Bone marrow (tissue), 2 donors: ENCODE measurements around the gene LZTR1.

Source experiments
- DNase-seq, 2 donors: peaks; one replicate each; lab custom pipeline; 2025; lab: John Stamatoyannopoulos, UW

The LZTR1 gene

DNA sequence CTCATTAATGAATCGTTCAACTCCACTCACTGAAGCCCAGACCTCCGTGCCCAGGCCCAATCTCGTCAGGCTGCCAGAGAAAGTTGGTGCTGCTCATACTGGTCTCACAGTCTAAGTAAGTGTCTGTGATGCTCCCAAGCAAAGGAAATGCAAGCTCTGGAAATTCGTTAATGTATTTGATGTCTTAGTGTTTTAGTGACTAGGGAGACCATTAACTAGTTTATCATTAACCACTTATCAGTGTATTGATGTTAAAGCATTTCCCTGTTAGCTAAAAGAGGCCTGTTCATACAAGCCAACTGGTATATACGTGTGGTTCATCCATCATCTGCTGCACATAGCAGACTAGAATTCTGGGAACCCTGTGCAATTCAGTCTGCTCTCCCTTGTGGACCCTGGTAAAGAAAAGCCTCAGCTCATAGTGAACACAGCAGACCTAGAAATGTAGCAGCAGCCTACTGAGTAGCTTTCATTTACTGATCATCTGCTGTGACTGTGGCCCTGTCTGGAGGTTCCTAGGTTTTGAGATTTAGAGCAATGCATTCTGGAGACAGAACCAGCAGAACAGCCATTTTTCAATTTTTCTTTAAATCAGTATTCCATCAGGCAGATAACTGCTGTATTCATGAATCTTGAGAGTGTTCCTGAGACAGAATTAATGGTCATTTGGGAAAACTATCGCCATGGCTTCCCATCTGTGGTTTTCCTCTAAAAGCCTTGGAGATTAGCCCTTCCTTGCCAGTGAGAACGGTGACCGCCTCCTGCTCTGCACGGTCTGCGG, 30.8 kb upstream of the LZTR1 start:
- DNase-seq, result no peak

GRCh38 chr22:20951932-20952380, 30.1 kb upstream of the LZTR1 start:
- DNase-seq, result no peak

GRCh38 chr22:20952544-20953341, 29.4 kb upstream of the LZTR1 start:
- no peak for DNase-seq

DNA sequence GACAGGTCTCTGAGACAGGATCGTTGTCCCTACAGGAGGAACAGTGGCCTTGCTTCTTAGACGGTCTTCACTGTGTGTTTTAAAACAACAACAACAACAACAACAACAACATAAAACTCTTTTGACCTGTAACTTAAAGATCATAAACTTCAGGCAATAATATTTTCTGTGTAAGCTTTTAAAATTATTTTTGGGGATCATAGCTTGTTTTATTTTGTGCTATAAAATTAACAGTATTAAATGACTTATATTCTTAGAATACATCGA, 28.8 kb upstream of the LZTR1 start:
- no peak for DNase-seq

DNA sequence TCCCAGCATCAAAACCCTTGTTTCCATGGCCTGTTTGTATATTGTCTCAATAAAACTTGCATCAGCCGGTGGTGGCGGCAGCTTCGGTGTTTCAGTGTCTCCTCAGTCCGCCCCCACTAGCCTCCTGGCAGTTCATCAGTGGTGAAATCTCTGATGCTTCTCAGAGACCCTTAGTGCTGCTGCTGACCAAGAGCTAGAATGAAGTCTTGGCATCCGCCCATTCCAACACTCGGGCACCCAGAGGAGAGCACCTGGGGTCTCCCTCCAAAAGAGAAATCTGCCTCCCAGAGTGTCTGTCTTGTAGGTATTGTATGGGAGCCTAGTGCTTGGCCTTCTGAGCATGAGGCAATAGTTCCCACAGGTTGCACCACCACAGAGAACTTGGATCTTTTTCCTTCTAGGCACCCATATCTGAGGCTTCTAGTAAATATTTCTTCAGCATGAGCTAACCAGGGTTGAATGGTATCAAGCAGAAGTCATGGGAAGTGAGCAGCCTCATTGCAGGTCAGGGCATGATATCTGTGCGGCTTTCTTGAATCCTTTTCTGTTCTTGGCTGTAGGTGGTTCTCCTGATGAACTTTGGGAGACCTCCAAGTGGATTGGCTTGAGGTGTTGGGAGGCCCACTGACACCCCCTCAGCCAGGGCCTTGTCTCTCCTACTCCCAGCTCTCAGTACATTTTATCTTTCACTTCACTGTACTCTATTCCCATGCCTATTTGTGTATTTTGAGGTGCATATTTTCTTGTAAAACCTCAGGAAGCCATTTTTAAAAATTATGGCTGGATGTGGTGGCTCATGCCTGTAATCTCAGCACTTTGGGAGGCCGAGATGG, 28.2 kb upstream of the LZTR1 start:
- DNase-seq, result no peak

GRCh38 chr22:20955548-20955947, 26.5 kb upstream of the LZTR1 start:
- no peak for DNase-seq

DNA sequence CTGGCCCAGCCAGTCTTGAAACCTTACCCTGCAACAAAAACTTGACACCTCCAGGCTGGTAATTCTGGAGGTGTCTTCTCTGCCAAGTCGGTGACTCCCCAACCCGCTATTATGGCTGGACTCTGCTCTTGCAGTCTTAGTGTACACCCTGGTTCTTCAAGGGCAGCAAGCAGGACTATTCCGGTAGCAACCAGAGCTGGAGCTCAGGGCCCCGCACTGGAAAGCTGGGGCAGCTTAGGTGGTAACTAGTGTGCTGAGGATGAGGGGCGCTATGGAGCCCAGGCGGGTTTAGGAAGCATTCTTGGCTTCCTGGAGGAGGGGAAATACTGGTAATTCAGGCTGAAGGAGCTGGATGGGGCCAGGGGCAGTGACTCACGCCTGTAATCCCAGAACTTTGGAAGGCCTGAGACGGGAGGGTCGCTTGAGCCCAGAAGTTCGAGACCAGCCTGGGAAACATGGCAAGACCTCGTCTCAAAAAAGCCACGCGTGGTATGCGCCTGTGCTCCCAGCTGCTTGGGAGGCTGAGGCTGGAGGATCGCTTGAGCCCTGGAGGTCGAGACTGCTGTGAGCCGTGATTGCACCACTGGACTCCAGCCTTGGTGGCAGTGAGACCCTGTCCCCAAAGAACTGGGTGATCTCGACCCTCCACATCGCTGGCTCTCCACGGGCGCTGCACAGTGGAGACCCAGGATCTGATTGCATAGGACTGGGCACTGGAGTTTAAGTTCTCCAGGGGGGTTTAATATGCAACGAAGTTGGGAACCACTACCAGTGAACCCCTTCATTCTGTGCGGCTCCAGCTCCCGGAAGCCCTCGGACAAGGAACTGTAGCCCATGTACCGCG, 25.6 kb upstream of the LZTR1 start:
- no peak for DNase-seq

DNA sequence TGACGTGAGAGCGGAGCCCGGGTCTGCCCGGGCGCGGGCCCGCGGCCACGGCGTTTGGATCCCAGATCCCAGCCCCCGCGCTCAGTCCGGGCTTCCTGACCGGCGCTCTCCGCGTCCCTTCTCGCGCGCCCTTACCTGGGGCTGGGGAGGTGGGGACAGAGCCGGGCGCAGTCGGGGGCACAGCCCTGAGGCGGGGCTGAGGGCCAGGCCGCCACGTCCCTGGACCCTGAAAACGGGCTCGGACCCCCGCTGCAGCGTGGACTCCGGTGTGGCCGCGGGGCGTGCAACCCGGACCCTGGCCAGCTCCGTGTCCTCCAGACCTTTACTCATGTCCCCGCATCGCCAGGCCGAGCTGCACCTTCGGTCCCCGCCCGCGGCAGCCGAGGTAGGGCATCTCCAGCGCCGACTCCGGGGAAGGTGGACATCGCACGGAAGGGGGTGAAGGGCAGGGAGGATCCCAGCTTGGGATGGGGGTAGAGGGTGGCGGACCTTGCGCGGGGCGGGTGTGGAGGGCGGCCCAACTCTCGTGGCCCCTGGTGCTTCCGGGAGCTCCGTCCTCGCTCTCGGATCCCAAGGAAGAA, 24.9 kb upstream of the LZTR1 start:
- DNase-seq, result no peak

DNA sequence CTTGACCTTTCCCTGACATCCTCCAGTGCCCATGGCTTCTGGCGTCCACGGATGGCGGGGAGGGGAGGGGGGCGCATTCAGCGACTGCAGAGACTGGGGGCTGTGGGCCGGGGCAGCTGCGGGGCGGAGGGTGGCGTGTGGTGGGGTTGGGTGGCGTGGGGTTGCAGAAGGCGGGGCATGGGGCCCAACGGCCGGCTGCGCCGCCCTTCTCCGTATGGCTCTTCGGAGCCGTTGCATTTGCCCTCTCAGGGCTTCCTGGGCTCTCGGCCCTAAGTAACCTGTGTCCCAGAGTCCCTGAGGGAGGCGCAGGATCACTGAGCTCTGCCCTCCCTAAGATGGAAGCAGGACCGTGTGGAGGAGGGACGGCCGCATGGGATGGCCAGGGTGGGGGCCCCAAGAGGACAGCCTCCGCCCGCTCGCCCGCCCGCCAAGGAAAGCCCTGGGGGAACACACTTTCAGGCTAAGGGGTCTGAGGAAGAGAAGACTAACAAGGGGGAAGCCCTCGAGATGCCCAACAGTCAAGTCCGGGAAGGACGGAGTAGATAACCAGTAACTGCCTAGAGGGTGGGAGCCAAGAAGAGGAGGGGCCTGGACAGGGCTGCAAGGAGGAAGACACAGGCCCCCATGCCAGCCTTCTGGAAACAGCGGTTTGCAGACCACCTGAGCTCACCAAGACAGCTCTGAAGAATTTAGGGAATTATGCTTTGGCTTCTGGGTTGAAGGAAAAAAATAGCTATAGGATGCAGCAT, 24.2 kb upstream of the LZTR1 start:
- no peak for DNase-seq

GRCh38 chr22:20959578-20960461, 22.3 kb upstream of the LZTR1 start:
- DNase-seq, result no peak

DNA sequence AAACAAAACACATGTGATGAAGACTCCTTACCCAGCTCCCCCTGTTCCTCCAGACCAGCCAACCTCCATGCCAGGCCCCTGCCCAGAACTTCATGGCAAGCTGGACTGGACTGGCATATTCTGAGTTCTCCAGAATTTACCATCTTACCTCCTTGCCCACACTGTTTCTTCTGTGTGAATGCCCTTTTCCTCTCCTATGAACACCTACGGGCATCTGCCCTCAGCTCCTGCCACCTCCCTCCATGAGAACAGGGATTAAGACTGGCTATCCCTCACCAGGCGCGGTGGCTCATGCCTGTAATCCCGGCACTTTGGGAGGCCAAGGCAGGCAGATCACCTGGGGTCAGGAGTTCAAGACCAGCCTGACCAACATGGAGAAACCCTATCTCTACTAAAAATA, 21.5 kb upstream of the LZTR1 start:
- DNase-seq, result no peak

GRCh38 chr22:20962491-20962945, 19.6 kb upstream of the LZTR1 start:
- DNase-seq, result no peak

- DNase-seq, result no peak
Observed at GRCh38 chr22:20963201-20964052, 18.7 kb upstream of the LZTR1 start.

DNA sequence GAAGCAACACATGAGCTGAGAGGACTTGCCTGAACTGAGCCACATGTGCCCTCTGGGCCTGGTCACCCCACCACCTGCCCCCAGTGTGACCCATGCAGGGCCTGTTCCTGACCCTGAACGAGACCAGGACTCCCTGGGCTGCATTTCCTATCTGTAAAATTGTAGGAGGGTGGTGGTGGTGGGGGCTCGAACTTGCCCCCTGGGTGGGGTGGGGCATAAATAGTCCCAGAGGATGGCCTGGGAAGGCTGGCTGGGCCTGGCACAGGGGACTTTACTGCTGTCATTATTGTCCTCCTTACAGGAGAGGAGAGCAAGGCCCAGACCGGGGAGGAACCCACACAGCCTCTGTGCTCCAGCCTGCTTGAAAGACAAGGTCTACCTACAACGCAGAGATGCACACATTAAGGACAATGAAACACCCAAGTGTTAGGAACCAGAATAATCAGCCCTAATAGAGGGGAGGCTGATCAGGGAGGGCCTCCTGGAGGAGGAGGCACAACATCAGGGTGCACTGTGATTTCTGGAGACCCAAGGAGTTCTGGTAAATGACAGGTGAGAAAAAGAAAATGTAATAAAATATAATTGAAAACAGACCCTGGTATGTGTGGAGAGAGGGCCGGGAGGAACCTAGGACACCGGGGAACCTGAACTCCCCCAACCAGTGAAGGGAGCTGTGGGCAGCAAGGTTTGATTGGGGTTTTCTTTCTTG, 17.9 kb upstream of the LZTR1 start:
- no peak for DNase-seq

DNA sequence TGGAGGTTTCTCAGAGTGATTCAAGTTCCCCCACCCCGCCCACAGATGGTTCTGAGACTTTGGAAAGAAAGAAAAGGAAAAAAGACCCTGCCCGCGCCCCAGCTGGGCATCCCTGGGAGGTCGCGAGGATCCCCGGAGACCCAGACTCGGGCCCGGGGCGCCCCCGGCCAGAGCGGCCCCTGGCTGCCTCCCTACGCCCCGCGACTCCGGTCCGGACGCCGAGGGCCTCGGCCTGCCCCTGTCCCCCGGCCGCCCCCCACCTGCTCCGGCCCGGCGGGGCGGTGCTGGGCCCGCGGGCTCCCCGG, 17.3 kb upstream of the LZTR1 start:
- DNase-seq, result no peak

DNA sequence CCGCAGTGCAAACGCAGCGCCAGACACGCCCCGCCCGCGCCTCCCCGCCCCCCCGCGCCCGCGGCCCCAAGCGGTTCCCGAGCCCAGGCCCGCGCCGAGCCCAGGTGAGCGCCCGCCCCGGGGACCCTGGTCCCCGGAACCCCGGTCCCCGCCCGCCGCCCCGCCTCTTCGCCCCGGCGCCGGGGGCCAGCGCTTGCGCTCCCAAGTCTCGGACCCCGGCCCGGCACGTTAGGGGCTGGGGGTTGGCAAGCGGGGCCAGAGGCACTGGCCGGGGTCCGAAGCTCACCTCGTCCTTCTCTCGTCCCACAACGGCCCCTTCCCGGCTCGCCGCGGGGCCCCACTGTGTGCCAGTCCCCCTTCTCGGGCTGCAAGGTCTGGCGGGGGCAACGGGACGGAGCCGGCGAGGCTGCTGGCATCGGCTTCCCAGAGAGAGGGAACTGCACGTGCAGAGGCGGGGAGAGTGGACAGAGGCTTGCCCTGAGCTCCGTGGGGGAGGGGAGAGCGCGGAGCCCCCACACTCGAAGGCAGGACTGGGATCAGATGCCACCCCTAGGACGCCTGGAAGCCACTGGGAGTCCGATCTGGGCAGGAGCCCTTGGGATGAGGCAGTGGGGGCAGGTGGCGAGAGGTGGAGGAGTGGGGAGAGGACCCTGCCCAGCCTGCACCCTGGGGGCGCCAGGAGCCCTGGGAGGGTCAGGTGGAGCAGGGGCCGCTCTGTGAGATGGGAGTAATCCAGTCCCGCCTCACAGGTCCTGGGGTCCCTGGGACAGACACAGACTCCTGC, 16.8 kb upstream of the LZTR1 start:
- no peak for DNase-seq
